NCI-H1092 (cell line): Measurements from ENCODE around the gene ZBTB20.

Experiments
- DNase-seq: peaks from one replicate; lab custom pipeline; 2025; lab: John Stamatoyannopoulos, UW

ZBTB20 gene

GRCh38 chr3:114364806-114365654 is 782.1 kb downstream of the ZBTB20 start:
- DNase-seq: no peak

- no peak for DNase-seq
Observed at GRCh38 chr3:114363554-114364202, 783.4 kb downstream of the ZBTB20 start.

GRCh38 chr3:114362815-114363214 is 784.3 kb downstream of the ZBTB20 start:
- DNase-seq: no peak

GRCh38 chr3:114361391-114361790 is 785.7 kb downstream of the ZBTB20 start:
- DNase-seq: no peak

- DNase-seq: no peak
Observed at GRCh38 chr3:114356525-114356924, 790.6 kb downstream of the ZBTB20 start.

GRCh38 chr3:114356066-114356465 is 791.0 kb downstream of the ZBTB20 start:
- DNase-seq: no peak

GRCh38 chr3:114355653-114356052 is 791.4 kb downstream of the ZBTB20 start:
- DNase-seq: no peak

- DNase-seq: no peak
Observed at GRCh38 chr3:114351822-114352145, 795.3 kb downstream of the ZBTB20 start.

- no peak for DNase-seq
Observed at GRCh38 chr3:114351123-114351821, 795.8 kb downstream of the ZBTB20 start.

- DNase-seq: no peak
Observed at GRCh38 chr3:114350690-114351089, 796.4 kb downstream of the ZBTB20 start.

GRCh38 chr3:114350271-114350670 is 796.8 kb downstream of the ZBTB20 start:
- no peak for DNase-seq

GRCh38 chr3:114344492-114344891 is 802.6 kb downstream of the ZBTB20 start:
- no peak for DNase-seq

GRCh38 chr3:114338651-114339357 is 808.3 kb downstream of the ZBTB20 start:
- DNase-seq: no peak

GRCh38 chr3:114336857-114337256 is 810.2 kb downstream of the ZBTB20 start:
- no peak for DNase-seq

GRCh38 chr3:114336122-114336697 is 810.9 kb downstream of the ZBTB20 start:
- DNase-seq: no peak

GRCh38 chr3:114333923-114334240 is 813.2 kb downstream of the ZBTB20 start:
- no peak for DNase-seq

- no peak for DNase-seq
Observed at GRCh38 chr3:114333180-114333922, 813.7 kb downstream of the ZBTB20 start.

- DNase-seq: no peak
Observed at GRCh38 chr3:114332342-114333179, 814.5 kb downstream of the ZBTB20 start.

- DNase-seq: no peak
Observed at GRCh38 chr3:114331710-114332109, 815.4 kb downstream of the ZBTB20 start.

- DNase-seq: no peak
Observed at GRCh38 chr3:114331007-114331406, 816.1 kb downstream of the ZBTB20 start.

- DNase-seq: no peak
Observed at GRCh38 chr3:114329823-114330222, 817.3 kb downstream of the ZBTB20 start.
